A673 (cell line): ENCODE results near the gene HEY2. TPM values are rescaled to one million over a fixed set of nuclear protein-coding genes. Genes with fewer than 3 reads are reported as not detected.

Experiments used
- BruUV-seq: library from RNA; stranded (reverse); fragments of 400-500 nt; replicated peaks from 2 replicates; lab custom pipeline; 2021; lab: Mats Ljungman, UMichigan
- CTCF ChIA-PET: fragments of 300-600 bp; sonication (Branson Sonifier 250); formaldehyde crosslinking; loops from one replicate; lab custom pipeline; 2022; ENCODE audit warnings: antibody characterized with exemption; lab: Charles Lee
- POLR2A ChIA-PET: fragments of 300-600 bp; sonication (Branson Sonifier 250); formaldehyde crosslinking; loops from one replicate; lab custom pipeline; 2022; ENCODE audit warnings: antibody characterized with exemption; ENCODE audit not compliant: low non-redundant PET; lab: Charles Lee
- DNase-seq: peaks from one replicate; pipeline ENCODE4 v3.0.0-alpha.2; 2015; ENCODE audit warnings: low spot score
- H3K27ac ChIP-seq: fragments of 200-600 bp; sonication (generic); 2 replicates; pipeline ENCODE4 v1.5.1; 2016; ENCODE audit warnings: mixed run types, low read depth, mild to moderate bottlenecking, mixed read lengths, antibody characterized with exemption, low read length; ENCODE audit not compliant: poor library complexity, severe bottlenecking
- H3K27me3 ChIP-seq: fragments of 200-600 bp; sonication (generic); replicated peaks from 2 replicates; pipeline ENCODE4 v1.6.1; 2017; ENCODE audit warnings: mixed run types, low read depth, mild to moderate bottlenecking, mixed read lengths, antibody characterized with exemption, low read length; ENCODE audit not compliant: insufficient read depth, poor library complexity
- H3K36me3 ChIP-seq: fragments of 200-600 bp; sonication (generic); 2 replicates; pipeline ENCODE4 v1.6.1; 2016; ENCODE audit warnings: mixed run types, mild to moderate bottlenecking, mixed read lengths, antibody characterized with exemption, low read length; ENCODE audit not compliant: insufficient read depth, poor library complexity, severe bottlenecking
- H3K4me1 ChIP-seq: fragments of 200-600 bp; sonication (generic); 2 replicates; pipeline ENCODE4 v1.6.1; 2017; ENCODE audit warnings: mixed run types, mild to moderate bottlenecking, mixed read lengths, antibody characterized with exemption, low read length; ENCODE audit not compliant: insufficient read depth, poor library complexity, severe bottlenecking
- H3K4me3 ChIP-seq: fragments of 200-600 bp; sonication (generic); 2 replicates; pipeline ENCODE4 v1.5.1; 2016; ENCODE audit warnings: low read depth, mixed run types, mild to moderate bottlenecking, mixed read lengths, low read length; ENCODE audit not compliant: poor library complexity, severe bottlenecking
- H3K9me3 ChIP-seq: fragments of 200-600 bp; sonication (generic); 2 replicates; pipeline ENCODE4 v1.6.1; 2016; ENCODE audit warnings: mixed run types, low read depth, mild to moderate bottlenecking, mixed read lengths, antibody characterized with exemption, low read length; ENCODE audit not compliant: poor library complexity, severe bottlenecking
- EZH2 ChIP-seq: fragments of 200-600 bp; sonication (generic); IDR thresholded peaks from 2 replicates; pipeline ENCODE4 v1.6.1; 2017; ENCODE audit warnings: borderline replicate concordance, low read depth, mild to moderate bottlenecking, mixed read lengths, antibody characterized with exemption, low read length; ENCODE audit not compliant: poor library complexity, severe bottlenecking
- intact Hi-C: fragments of 100-400 bp; cut with micrococcal nuclease; formaldehyde crosslinking; loops from one replicate; pipeline ENCODE4 v1.10.0; 2022; ENCODE audit not compliant: unreplicated experiment
- total RNA-seq: library from RNA; stranded (reverse); gene quantifications from 2 replicates; pipeline ENCODE4 v1.2.3, GENCODE V29; 2021
- TF ChIP-seq, protein P1 (sequence below): fragments of 300-800, 200-600 bp; sonication (generic); conservative IDR thresholded peaks from 2 replicates; pipeline ENCODE4 v1.5.1; 2017; ENCODE audit warnings: low read depth, mild to moderate bottlenecking, antibody characterized with exemption, low read length, moderate library complexity, mixed read lengths

HEY2 gene
- total RNA-seq, 1 experiment from 2014 or later = 0.32 TPM

DNA sequence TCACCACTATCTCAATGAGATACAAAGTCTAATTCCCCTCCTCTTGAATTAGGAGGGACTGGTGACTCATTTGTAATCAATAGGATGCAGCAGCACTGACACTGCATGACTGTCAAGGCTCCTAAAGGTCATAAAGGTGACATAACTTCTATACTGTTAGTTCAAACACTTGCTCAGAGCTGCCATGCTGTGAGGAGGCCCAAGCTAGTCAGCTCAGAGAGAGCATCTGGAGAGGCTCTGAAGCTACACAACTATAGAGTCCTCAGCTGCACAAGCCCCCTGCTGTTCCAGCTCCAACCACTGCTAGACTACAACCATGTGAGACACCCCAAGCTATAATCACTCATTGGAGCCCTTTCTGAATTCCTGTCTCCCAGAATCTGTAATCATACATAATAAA lies 17.0 kb upstream of the HEY2 start:
- Histone ChIP-seq H3K4me1 (no peaks in the 10 kb centered on the region), H3K36me3 (no peaks in the 10 kb centered on the region), H3K4me3 (no peak overlapping the region), H3K9me3 (no peaks in the 10 kb centered on the region), H3K27ac (no peak overlapping the region), H3K27me3 (no peaks in the 10 kb centered on the region)
- no peak for TF ChIP-seq EZH2
- TF ChIP-seq, protein P1, sequence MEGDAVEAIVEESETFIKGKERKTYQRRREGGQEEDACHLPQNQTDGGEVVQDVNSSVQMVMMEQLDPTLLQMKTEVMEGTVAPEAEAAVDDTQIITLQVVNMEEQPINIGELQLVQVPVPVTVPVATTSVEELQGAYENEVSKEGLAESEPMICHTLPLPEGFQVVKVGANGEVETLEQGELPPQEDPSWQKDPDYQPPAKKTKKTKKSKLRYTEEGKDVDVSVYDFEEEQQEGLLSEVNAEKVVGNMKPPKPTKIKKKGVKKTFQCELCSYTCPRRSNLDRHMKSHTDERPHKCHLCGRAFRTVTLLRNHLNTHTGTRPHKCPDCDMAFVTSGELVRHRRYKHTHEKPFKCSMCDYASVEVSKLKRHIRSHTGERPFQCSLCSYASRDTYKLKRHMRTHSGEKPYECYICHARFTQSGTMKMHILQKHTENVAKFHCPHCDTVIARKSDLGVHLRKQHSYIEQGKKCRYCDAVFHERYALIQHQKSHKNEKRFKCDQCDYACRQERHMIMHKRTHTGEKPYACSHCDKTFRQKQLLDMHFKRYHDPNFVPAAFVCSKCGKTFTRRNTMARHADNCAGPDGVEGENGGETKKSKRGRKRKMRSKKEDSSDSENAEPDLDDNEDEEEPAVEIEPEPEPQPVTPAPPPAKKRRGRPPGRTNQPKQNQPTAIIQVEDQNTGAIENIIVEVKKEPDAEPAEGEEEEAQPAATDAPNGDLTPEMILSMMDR = no peak
- intact Hi-C loops = no loop called here
- ChIA-PET POLR2A (no interaction called here), CTCF (no interaction called here)
- peak; percentile 9 for DNase-seq
- BruUV-seq = no TSS peak

DNA sequence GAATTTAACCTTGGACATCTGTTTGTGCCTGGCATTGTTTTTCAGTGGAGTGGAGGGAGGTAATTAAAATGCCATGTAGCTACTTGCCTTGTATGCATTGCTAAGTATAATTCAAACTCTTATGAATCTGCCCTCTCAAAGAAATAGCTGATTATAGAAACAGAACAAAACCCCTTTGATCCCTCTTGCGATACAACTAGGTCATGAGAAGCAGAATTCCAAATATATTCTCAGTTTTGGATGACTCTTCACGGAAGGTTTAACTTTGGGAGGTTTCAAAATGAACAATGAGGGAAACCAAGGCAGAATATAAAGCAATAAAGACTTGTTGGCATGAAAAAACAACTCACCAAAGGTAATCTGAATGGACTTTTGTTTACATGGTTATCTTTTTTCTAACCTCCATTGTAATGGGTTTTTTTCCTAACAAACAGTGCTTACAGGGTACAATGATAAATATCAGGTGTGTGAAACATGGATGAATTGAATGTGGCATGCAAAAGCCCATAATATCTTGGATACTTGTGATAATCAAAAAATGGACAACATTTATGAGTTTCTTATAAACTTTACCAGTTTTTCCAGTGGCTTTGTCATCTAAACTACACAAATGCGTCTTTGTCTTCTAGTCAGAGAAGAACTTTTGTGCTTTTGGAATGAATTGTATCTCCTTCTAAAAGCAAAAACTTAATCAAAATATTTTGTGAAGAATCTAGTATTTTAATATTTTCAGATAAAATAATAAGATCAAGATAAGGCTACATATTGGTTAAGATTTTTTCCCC lies 15.7 kb upstream of the HEY2 start:
- Histone ChIP-seq H3K27ac (no peak overlapping the region), H3K36me3 (no peaks in the 10 kb centered on the region), H3K27me3 (no peaks in the 10 kb centered on the region), H3K9me3 (no peaks in the 10 kb centered on the region), H3K4me1 (no peaks in the 10 kb centered on the region), H3K4me3 (no peak overlapping the region)
- no peak for TF ChIP-seq EZH2
- TF ChIP-seq, protein P1 = no peak
- intact Hi-C loops = no loop called here
- ChIA-PET CTCF (no interaction called here), POLR2A (no interaction called here)
- no peak for DNase-seq
- BruUV-seq = no TSS peak

DNA sequence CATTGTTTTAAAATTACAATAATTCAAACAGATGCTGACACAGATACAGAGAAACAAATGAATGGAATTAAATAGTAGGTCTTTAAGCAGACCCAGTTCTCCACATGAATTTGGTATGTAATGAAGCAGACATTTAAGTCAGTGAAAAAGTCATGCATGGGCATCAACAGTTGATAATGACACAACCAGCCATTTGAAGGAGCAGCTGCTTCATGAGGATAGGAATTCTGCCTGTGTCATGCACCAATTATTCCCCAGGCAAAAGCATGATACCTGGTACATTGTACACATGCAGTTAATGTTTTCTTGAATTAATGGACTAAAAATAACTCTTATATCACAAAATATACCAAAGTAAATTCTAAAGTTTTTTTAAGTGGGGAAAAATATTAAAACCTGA lies 11.2 kb upstream of the HEY2 start:
- intact Hi-C loops = no loop called here
- Histone ChIP-seq H3K27me3 (peaks cover 5% of the 10 kb centered on the region), H3K27ac (no peak overlapping the region), H3K4me1 (no peaks in the 10 kb centered on the region), H3K4me3 (no peak overlapping the region), H3K36me3 (no peaks in the 10 kb centered on the region), H3K9me3 (no peaks in the 10 kb centered on the region)
- TF ChIP-seq, protein P1 = no peak
- TF ChIP-seq EZH2 = no peak
- no peak for DNase-seq
- BruUV-seq = no TSS peak
- ChIA-PET CTCF (no interaction called here), POLR2A (no interaction called here)
